Panc1 (cell line): ENCODE data around the gene ZNF469.

ENCODE experiments used
- CTCF ChIP-seq: fragments of 450-650 bp; IDR thresholded peaks from 2 replicates; pipeline ENCODE4 v1.5.1; 2017; ENCODE audit warnings: mild to moderate bottlenecking
- POLR2AphosphoS5 ChIP-seq: IDR thresholded peaks from 2 replicates; pipeline ENCODE4 v1.6.1; 2012; ENCODE audit warnings: mild to moderate bottlenecking, low read depth, low read length, moderate library complexity
- REST ChIP-seq, 2 experiments: IDR thresholded peaks; 2 replicates each; pipeline ENCODE4 v1.6.1; 2011 to 2012; ENCODE audit warnings: low read depth in 2 of 2, control low read depth in 1 of 2, low read length in 1 of 2, mild to moderate bottlenecking in 1 of 2, moderate library complexity in 1 of 2; ENCODE audit not compliant: insufficient read depth in 1 of 2
- SIN3A ChIP-seq: IDR thresholded peaks from 2 replicates; pipeline ENCODE4 v1.6.1; 2012; ENCODE audit warnings: low read depth, mild to moderate bottlenecking, low read length, moderate library complexity, borderline replicate concordance; ENCODE audit not compliant: insufficient read depth

- no peak for TF ChIP-seq CTCF
- TF ChIP-seq POLR2AphosphoS5: no peak
- no peak for TF ChIP-seq REST (IDR thresholded peaks at IDR 0.05; ENCODE audit: insufficient read depth in 1 of 2, low read depth in 2 of 2, low read length in 1 of 2)
- no peak for TF ChIP-seq SIN3A
Measured at GRCh38 chr16:88361775-88362174, 21.0 kb upstream of the ZNF469 start.
